Natural killer cell (primary cell): Measurements from ENCODE around the gene ASB1. TPM values are rescaled to one million over a fixed set of nuclear protein-coding genes. Genes with fewer than 3 reads are reported as not detected.

Source experiments
- ATAC-seq, 3 donors: fragments of 150-1000 bp in 2 of 3; fragments of 200-7000 bp in 1 of 3; cut with Tn5 transposase; 1 replicate in 1 of 3; 2 replicates in 2 of 3; pipeline ENCODE4 v1.10.0; 2021; ENCODE audit warnings: mild to moderate bottlenecking in 2 of 3, moderate library complexity in 2 of 3
- DNase-seq, 2 donors: peaks; one replicate each; pipeline versions ENCODE4 v3.0.0 to v3.0.0-alpha.2; 2013 to 2021; ENCODE audit warnings: mixed read lengths in 1 of 2
- H3K27ac ChIP-seq: one replicate; pipeline ENCODE4 v1.5.1; 2013; ENCODE audit warnings: mild to moderate bottlenecking, low read length
- H3K27me3 ChIP-seq: one replicate; pipeline ENCODE4 v1.6.1; 2013; ENCODE audit warnings: low read length; ENCODE audit not compliant: control insufficient read depth, insufficient read depth
- H3K36me3 ChIP-seq: one replicate; pipeline ENCODE4 v1.6.1; 2013; ENCODE audit warnings: low read length; ENCODE audit not compliant: control insufficient read depth, insufficient read depth
- H3K4me1 ChIP-seq: one replicate; pipeline ENCODE4 v1.6.1; 2013; ENCODE audit warnings: low read length; ENCODE audit not compliant: control insufficient read depth, insufficient read depth
- H3K4me3 ChIP-seq: one replicate; pipeline ENCODE4 v1.5.1; 2013; ENCODE audit warnings: low read length
- H3K9me3 ChIP-seq: one replicate; pipeline ENCODE4 v1.6.1; 2013; ENCODE audit warnings: low read length; ENCODE audit not compliant: control insufficient read depth, insufficient read depth
- H3K27ac Mint-ChIP-seq, 2 donors: one replicate each; pipeline ENCODE4 v1.8.0; 2022; ENCODE audit warnings: mild to moderate bottlenecking in 2 of 2, mixed read lengths in 2 of 2, moderate library complexity in 1 of 2
- H3K27me3 Mint-ChIP-seq, 2 donors: one replicate each; pipeline ENCODE4 v1.8.0; 2022; ENCODE audit warnings: low read depth in 2 of 2, mixed read lengths in 2 of 2
- H3K36me3 Mint-ChIP-seq: one replicate; pipeline ENCODE4 v1.8.0; 2022; ENCODE audit warnings: mixed read lengths
- H3K4me1 Mint-ChIP-seq, 2 donors: one replicate each; pipeline ENCODE4 v1.8.0; 2022; ENCODE audit warnings: mixed read lengths in 2 of 2
- H3K4me3 Mint-ChIP-seq: one replicate; pipeline ENCODE4 v1.8.0; 2022; ENCODE audit warnings: mild to moderate bottlenecking, moderate library complexity, mixed read lengths
- H3K9me3 Mint-ChIP-seq, 2 donors: one replicate each; pipeline ENCODE4 v1.8.0; 2022; ENCODE audit warnings: mixed read lengths in 2 of 2
- WGBS: methylation state at CpG from one replicate; pipeline ENCODE4 v1.1.7; 2013; ENCODE audit warnings: missing lambda C conversion rate; ENCODE audit not compliant: insufficient coverage; 5-methylcytosine and 5-hydroxymethylcytosine counted together
- intact Hi-C: fragments of 100-400 bp; cut with micrococcal nuclease; formaldehyde crosslinking; loops from one replicate; pipeline ENCODE4 v1.14.2; 2022
- total RNA-seq, 4 donors: library from RNA; stranded (reverse); fragments of 120-200 nt in 1 of 4; gene quantifications; one replicate each; pipeline versions ENCODE4 v1.2.3 to v1.2.4, GENCODE V29; 2013 to 2022
- TF ChIP-seq, protein P1 (sequence below): fragments of 200-600 bp; IDR thresholded peaks from one replicate; pipeline ENCODE4 v1.8.0; 2022; ENCODE audit warnings: antibody characterized with exemption

The ASB1 gene, protein sequence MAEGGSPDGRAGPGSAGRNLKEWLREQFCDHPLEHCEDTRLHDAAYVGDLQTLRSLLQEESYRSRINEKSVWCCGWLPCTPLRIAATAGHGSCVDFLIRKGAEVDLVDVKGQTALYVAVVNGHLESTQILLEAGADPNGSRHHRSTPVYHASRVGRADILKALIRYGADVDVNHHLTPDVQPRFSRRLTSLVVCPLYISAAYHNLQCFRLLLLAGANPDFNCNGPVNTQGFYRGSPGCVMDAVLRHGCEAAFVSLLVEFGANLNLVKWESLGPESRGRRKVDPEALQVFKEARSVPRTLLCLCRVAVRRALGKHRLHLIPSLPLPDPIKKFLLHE
- 10 to 100 TPM; 38.3 to 47.5 (median 38.9) TPM for total RNA-seq
- total RNA-seq (2013) = 32.9 TPM

DNA sequence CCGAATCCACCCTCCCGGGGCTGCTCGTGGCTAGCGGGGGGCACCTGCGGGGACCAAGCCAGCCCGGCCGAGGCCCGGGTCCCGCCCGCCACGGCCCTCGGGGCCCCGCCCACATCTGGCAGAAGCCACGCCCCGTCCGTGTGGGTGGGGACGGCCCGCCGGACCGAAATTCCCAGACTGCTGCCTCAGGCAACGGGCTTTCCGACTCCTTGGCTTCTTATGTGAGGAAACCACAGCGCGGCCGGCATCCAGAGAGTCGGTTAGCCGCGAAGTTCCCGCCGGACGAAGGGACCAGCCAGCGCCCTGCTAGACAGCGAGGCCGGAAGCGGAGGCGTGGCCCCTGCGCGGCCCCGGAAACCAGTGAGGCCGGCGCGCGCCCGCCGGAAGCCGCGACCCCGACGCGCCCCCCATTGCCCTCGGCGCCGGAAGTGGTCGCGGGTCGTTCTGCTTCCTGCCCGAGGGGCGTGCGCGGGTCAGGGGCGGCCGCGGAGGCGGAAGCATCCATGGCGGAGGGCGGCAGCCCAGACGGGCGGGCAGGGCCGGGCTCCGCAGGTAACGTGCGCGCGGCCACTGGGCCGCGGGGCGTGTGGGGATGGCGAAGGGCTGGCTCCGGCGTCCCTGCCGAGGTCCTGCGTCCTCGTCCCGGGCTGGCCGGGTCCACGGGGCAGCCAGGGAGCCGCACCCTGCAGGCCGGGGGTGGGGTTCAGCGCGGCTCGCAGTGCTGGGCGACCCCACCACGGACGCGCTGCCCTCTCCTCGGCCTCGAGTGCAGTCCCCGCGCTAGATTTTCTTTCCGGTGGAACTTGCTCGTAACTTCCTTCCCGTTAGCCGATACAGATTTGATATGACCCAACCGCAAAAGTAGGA, at the start of gene ASB1:
Gene ASB1, plus strand, starts transcription at position 360 of the 867 bp plus-strand sequence. Its CDS starts 144 bp downstream, at position 504.
- peak within 1 kb of the TSS; percentile 89 for H3K4me3 Mint-ChIP-seq
- Histone ChIP-seq H3K9me3 (no peaks in the 10 kb centered on the region), H3K27me3 (no peaks in the 10 kb centered on the region), H3K4me3 (peak within 1 kb of the TSS; percentile 55), H3K4me1 (peaks cover 28% of the 10 kb centered on the region), H3K27ac (peak within 1 kb of the TSS; percentile 92), H3K36me3 (no peaks in the 10 kb centered on the region)
- H3K4me1 Mint-ChIP-seq = peaks cover 42 to 55% of the 10 kb centered on the region in 2 donors
- DNase-seq = peak; percentile 83 to 86
- H3K9me3 Mint-ChIP-seq = no peaks in the 10 kb centered on the region
- under 1% methylated on average over 104 of the region's 104 CpGs for WGBS
- peaks cover 8% of the 10 kb centered on the region for H3K36me3 Mint-ChIP-seq
- no peaks in the 10 kb centered on the region for H3K27me3 Mint-ChIP-seq
- intact Hi-C loops = loop anchor here (2.0 kb wide), 3 partner anchors 20 to 138 kb away; partner anchors contain the start of gene PER2
- TF ChIP-seq, protein P1, sequence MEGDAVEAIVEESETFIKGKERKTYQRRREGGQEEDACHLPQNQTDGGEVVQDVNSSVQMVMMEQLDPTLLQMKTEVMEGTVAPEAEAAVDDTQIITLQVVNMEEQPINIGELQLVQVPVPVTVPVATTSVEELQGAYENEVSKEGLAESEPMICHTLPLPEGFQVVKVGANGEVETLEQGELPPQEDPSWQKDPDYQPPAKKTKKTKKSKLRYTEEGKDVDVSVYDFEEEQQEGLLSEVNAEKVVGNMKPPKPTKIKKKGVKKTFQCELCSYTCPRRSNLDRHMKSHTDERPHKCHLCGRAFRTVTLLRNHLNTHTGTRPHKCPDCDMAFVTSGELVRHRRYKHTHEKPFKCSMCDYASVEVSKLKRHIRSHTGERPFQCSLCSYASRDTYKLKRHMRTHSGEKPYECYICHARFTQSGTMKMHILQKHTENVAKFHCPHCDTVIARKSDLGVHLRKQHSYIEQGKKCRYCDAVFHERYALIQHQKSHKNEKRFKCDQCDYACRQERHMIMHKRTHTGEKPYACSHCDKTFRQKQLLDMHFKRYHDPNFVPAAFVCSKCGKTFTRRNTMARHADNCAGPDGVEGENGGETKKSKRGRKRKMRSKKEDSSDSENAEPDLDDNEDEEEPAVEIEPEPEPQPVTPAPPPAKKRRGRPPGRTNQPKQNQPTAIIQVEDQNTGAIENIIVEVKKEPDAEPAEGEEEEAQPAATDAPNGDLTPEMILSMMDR = no peak
- ATAC-seq = peak; percentile 82 to 88 (median 85)
- H3K27ac Mint-ChIP-seq = peak within 1 kb of the TSS; percentile 90 to 91

- peaks cover 33 to 59% of the 10 kb centered on the region in 2 donors for H3K4me1 Mint-ChIP-seq
- whole genome bisulfite sequencing = 89% methylated on average over 11 of the region's 11 CpGs
- peaks cover 35% of the 10 kb centered on the region for H3K4me1 ChIP-seq
- no peaks in the 10 kb centered on the region for H3K27me3 ChIP-seq
- TF ChIP-seq, protein P1 = no peak
- H3K36me3 Mint-ChIP-seq = no peaks in the 10 kb centered on the region
- no peak for DNase-seq
- no peaks in the 10 kb centered on the region for H3K27me3 Mint-ChIP-seq
- H3K9me3 ChIP-seq = no peaks in the 10 kb centered on the region
- no peaks in the 10 kb centered on the region for H3K36me3 ChIP-seq
- H3K27ac Mint-ChIP-seq = peak overlapping the region; percentile 72 to 79
- H3K4me3 Mint-ChIP-seq = peak overlapping the region; percentile 33
- no peak overlapping the region for H3K27ac ChIP-seq
- ATAC-seq = no peak
- intact Hi-C loops = no loop called here
- no peaks in the 10 kb centered on the region for H3K9me3 Mint-ChIP-seq
- H3K4me3 ChIP-seq = no peak overlapping the region
Observed at GRCh38 chr2:238378230-238379095, 48.3 kb upstream of the ASB1 start.

GRCh38 chr2:238379096-238379810, 47.5 kb upstream of the ASB1 start:
- DNase-seq (peak; percentile 50 to 51), ATAC-seq (peak; percentile 74 to 95 (median 90))
- H3K9me3 Mint-ChIP-seq = no peaks in the 10 kb centered on the region
- Histone ChIP-seq H3K4me3 (no peak overlapping the region), H3K27me3 (no peaks in the 10 kb centered on the region), H3K27ac (peak overlapping the region; percentile 9), H3K36me3 (no peaks in the 10 kb centered on the region), H3K4me1 (peaks cover 35% of the 10 kb centered on the region), H3K9me3 (no peaks in the 10 kb centered on the region)
- no peaks in the 10 kb centered on the region for H3K36me3 Mint-ChIP-seq
- H3K4me1 Mint-ChIP-seq = peaks cover 33 to 66% of the 10 kb centered on the region in 2 donors
- no peaks in the 10 kb centered on the region for H3K27me3 Mint-ChIP-seq
- 45% methylated on average over 15 of the region's 15 CpGs for WGBS
- H3K4me3 Mint-ChIP-seq = peak overlapping the region; percentile 55
- peak overlapping the region; percentile 66 to 79 for H3K27ac Mint-ChIP-seq
- TF ChIP-seq, protein P1 = no peak
- intact Hi-C loops = no loop called here
